Cortex of kidney (tissue), 1 donor: ENCODE data around the gene PAM.

Experiments
- DNase-seq: peaks from one replicate; lab custom pipeline; 2025; lab: John Stamatoyannopoulos, UW

PAM gene

DNA sequence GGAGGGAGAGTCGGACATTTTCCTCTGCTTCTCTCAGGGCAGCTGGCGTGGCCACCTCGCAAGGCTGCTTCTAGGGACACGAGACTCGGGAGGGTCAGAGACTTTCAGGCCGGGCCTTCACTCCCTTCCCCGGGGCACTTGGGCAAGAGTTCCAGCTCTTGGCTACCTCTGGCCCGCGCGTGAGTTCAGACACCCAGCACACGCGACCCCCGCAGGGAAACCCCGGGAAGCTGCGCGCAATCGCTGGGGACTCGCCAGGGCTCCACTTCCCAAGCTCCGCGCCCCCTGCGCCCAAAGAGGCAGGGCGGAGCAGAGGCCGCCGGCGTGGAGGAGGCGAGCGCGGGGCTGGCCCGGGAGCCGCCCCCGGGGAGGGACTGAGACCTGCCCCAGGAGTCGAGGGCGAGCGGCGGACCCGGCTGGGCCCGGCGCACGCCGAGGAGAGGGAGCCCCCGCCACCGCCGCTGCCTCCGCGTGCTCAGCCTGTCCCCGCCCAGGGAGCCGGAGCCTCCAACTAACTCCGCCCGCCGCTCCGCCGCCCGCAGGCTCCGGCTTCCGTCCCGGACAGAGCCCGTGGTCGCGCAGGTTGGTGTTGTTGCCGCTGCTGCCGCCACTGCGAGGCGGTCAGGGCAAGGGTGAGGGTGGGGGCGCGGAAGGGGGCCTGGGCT, at the start of gene PAM:
Gene PAM, plus strand, starts transcription at position 539 of the 665 bp plus-strand sequence. CDS start 110,891 bp downstream, outside the sequence.
- peak; percentile 21 for DNase-seq

DNA sequence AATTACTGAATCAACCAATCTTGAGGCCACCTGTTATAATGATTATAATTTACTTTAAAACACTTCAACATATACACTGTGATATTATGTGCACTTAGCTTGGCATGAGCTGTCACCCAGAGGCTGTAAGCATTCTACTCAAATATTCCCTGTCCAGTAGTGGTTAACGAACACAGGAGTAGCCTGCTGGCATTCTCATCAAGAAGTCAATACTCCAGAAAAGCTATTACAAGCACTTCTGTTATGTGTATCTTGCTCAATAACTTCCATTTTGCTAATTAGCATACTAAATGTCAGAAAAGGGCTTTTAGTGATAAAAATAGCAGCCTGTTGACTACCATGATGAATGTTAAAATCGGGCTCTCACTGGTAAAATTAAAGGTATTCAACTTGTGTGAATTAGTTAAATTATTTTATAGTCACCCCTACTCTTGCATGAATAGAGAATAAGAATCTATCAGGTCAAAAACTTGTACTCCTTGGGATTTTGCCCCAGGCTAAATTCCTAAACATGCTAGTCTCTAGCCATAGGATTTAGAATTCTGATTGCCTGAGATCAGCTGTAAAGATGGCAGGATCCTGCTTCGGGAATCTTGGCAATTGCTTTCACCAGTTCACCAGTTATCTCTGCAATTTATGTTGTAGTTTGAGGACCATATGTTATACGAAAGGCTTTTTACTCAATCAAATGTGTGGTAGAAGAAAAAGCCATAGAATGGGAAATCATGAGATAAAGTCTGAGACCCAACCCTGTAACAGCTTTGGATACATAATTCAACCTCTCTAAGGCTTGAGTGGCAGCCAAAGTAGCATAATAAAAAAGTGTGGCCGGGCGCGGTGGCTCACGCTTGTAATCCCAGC, 43.4 kb upstream of the PAM start:
- DNase-seq = no peak

DNA sequence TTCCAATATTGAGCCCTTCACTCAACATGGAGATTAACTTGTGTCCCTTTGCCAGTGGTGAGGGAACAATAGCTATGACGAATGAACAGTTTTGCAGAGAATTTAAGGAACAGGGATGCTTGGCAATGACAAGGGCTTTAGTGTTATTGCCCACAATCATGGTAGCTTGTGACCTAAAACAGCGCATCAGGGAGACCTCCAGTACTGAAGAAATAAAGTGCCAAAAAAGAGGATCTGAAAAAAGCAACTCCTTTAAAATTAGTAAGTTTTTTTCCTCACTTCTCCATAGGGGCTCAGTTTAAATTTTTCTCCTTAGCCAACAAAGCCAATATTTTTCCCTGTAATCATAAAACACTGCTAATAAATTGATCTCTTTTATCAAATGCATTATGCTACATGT, 41.8 kb upstream of the PAM start:
- DNase-seq = no peak

DNA sequence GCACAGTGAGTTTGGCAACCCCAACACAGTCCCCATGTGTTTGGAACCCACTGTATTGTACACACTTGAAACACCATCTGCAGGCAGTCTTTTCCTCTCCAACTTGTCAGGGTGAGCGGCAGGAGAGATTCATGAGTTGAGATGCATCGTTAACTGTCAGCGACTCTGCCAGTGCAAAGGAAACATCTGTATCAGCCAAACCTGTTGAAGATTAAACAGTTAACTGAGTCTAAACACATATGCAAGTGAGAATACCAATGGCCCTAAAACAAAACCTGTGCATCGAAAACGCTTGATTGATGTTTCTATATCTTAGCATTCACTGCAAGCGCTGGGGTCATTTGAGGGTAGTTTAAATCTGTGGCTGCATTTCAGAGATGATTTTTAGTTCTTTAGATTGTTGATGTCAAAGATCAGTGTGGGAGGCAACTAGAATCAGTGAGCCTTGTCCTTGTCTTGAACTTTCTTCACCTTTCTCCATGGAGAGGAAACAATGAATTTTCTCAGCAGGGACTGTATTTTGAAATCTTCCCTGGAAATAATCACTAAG, 41.3 kb upstream of the PAM start:
- no peak for DNase-seq

DNA sequence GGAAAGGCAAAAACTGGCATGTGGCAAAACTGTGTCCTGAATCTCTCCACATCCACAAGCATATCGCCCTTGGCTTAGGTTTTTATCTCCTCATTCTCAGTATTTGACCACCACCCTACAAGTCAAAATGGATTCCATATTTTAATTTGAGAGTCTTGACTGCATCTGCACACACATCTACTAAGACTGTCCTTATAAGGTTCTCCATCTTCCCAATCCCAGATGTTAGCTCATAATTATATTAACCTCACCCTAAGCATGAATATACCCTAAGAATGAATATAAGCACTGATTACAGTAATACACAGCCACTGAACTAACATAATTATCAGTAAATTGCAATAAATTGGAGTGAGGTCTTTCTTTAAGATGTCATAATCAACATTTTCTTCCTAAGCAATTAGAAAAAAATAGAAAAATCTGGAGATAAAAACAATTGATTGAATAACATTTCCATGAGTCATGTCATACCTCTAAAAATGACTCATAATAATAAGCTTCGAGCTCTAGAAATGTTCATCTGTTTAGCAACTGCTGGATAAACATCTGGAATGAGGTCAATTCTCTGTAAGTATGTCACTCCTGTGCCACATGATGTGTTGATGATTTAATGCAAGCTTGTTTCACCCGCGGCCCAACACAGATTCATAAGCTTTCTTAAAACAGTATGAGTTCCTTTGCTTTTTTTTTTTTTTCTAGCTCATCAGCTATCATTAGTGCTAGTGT, 39.9 kb upstream of the PAM start:
- no peak for DNase-seq

DNA sequence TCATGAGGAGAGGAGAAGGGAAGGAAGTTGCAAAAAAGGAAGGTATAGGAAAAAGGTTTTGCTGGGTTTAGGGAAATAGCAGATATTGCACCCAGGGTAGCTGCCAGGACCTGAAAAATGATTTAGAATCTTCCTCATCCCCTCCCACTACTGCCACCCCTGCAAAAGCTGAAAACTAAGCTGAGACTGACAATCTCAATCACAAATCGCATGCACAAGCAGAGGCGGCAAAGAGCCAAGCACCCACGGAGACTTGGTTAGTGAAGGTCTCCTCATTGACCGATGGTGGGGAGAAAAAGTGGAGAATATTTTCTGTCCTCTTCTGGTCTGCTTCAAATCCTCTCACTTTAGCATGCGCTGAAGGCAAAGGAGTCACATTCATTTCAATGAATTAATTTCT, 39.1 kb upstream of the PAM start:
- no peak for DNase-seq

DNA sequence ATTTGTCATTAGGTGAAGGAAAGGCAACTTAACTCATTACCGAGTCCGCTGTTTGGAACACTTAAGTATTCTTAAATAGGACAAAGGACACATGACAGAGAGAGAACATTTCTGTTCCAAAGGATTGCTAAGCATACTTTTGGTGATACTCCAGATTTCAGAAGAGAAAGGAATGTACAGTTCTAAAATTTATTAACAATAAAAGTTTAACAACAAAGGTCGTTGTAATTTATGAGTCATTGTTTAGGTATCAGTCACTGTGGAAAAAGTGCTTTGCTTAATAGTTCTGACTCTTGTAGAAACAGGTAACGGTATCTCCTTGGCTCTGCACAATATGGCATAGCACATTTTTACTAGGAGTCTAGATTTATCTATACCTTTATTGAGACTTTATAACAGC, 36.3 kb upstream of the PAM start:
- DNase-seq = no peak

DNA sequence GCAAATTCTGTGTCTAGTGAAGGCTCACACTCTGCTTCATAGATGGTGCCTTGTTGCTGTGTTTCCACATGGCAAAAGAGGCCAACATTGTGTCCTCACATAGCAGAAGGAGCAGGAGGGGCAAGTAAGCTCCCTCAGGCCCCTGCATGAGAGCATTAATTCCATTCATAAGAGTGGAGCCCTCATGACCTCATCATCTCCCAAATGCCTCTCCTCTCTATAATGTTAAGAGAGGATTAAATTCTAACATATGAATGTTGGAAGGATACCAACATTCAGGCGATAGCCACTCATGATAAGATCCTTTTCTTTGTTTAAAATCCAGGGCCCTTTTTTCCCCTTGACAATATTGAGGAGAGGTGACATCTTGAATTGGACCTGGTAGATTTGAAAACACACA, 35.2 kb upstream of the PAM start:
- DNase-seq = no peak

DNA sequence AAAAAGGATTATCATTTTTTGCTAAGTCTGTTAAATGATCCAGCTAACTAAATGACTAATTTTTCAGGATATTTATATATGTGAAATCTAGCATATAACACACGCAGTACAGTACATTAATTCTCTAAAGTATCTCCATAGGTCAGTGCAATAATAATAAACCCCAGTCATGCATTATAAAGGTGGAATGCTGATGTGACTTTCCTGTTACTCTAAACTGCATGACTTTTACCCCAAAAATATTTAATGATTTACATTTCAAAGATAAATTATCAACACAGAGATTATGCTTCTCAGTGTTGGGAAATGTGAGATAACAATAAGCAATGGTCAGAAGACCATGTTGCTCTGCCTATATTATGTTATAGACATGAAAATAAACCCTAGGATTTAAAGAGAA, 34.1 kb upstream of the PAM start:
- DNase-seq = no peak

DNA sequence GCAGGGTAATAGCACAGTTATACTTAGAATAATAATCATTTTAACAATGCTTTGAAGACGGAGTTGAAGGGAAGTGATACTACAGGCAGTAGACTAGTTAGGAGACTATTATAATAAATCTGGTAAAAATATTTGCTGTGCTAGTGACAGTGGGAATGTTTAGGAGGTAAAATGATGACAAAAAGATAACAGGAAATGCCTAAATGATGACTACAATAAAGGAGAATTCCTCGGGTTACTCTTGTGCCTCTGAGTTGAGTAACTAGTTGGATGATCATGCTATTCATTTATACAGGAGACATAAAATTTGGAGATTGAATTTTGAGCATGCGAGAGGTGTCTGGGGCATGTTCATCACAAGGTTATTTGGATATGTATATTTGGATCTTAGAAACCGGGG, 32.2 kb upstream of the PAM start:
- no peak for DNase-seq

DNA sequence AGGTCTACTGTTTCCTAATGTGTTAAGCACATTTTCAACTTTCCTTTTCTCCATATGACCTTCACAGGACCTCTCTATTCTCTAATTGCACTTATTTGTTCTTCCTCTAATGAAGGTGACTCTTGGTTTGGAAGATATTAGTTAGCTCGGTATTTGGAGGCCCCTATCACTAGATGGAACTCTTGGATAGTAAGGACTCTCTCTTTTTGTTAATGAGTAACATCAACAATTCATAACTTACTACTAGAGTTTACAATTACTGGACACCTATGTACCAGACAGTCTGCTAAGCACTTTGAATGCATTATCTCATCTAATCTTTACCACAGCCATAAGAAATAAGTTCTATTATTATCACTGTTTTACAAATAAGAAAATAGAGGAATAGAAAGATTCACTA, 23.4 kb upstream of the PAM start:
- no peak for DNase-seq

DNA sequence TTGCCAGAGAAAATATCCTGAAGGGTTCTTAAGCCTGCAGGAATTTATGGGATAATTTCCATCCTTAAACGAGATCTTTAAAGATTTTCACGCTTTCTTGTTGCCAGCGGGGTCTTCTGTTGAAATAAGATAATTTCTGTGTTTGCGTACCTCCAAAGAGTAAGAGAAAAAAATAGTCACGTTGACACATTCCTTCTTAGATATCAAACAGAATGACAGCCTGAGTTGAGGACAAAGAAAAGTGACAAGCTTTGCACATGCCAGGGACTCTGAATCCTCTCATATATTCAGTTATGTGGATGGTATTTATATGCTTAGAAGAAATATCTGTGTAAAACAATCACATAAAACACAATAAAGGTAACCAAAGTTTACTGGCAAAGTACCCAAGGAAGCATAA, 21.6 kb upstream of the PAM start:
- no peak for DNase-seq

DNA sequence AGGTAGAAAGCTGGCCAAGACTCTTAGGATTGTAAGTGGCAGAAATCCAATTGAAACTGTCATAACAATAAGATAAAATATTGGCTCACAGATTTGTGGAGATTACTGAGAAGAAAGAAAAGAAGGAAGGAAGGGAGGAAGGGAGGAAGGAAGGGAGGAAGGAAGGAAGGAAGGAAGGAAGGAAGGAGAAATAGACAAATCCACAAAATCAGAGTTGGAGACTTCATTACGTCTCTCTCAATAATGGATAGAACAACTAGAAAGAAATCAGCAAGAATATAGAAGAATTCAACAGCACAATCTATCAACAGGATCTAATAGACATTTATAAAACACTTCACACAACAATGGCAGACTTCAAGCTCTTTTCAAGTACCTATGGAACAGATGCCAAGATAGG, 17.9 kb upstream of the PAM start:
- DNase-seq = no peak

DNA sequence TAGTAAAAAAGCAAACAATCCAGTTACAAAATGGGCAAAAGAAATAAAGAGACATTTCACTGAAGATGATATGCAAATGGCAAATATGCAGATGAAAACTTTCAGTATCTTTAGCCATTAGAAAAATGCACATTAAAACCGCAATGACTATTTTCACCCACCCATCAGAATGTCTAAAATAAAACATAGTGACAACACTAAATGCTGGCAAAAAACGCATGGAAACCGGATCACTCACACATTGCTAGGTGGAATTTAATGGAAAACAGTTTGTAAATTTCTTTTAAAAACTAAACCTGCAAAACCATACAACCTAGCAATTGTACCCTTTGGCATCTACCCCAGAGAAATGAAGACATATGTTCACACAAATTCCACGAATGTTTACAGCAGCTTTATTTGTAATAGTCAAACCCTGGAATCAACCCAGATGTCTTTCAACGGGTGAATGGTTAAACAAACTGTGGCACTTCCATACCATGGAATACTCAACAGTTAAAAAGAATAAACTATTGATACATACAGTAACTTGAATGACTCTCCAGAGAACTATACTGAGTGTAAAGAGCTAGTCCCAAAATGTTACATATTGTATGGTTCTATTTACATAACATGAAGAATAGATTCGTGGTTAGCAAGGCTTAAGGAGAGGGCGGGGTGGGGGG, 17.2 kb upstream of the PAM start:
- DNase-seq = no peak

DNA sequence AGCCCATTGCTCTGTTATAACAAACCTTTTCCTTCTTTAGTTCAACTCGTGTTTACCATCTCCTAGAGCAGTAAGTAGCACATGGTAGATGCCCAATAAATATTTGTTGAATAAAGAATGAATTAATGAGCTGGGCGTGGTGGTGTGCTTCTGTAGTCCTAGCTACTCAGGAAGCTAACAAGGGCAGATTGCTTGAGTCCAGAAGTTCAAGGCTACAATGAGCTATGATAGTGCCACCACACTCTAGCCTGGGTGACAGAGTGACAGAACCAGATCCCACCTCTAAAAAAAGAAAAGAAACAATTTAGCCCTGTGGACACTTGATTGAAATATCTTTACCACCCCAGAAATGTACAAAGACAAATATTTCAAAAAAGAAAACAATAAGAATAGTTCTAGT, 14.6 kb upstream of the PAM start:
- DNase-seq = no peak

DNA sequence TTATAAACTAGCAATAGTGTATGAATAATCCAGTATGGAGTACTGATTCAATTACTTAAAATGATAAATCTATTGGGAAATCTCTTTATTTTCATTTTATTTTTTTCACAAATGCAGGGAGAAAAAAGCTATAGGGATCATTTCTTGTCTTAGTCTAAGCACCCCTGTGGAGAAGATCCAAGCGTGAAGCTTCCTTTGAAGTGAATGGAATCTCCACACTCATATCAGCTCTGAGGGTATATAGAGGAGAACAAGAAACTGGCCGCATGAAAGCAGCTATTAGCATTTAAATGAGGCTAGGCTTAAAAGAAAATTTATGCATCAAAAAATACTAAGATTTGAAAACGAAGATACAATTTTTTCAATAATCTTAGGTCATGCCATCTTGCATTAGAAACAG, 12.9 kb upstream of the PAM start:
- DNase-seq = no peak

DNA sequence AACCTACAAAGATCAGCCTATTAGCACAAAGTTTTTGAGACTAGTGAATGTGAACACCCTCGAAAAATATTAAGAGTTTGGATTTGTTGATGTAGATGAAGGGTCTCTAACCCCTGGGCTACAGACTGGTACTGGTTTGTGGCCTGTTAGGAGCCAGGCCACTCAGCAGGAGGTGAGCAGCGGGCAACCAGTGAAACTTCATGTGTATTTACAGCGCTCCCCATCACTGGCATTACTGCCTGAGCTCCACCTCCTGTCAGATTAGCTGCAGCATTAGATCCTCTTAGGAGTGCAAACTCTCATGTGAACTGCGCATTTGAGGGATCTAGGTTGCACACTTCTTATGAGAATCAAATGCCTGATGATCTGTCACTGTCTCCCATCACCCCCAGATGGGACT, 11.2 kb upstream of the PAM start:
- DNase-seq = no peak

DNA sequence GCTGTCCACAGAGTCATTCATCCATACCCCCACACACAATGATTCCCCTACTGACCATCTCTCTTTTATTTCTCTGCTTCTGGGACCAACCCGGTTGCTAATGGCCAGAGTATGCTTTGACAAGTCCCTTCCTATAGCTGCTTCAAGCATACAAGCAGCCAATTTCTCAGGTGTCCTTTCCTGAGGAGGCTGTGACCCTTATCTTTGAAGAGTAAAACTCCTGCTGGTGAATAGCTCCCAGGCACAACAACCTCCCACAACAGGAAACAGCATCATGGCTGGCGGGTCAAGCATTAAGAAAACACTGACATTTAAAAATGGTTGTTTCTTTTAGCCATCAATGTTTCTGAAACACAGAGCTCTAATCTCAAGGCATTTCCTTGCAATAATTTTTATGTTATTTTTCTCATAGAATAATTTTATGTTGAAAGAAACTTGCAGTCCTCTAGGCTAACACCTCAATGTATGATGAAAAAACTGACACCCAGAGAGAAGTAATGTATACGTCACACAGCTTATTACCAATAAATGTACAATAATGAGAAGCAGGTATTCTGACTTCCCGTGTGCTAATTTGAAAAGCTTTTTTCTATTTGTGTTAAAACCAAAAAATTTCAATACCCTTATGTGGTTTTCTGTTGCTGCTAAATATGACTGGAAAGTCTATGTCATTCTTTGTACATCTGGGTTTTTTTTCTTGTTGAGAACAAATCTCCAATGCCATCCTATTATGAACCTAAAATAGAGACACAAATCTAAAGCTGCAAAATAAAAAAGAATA, 7.5 kb upstream of the PAM start:
- no peak for DNase-seq

DNA sequence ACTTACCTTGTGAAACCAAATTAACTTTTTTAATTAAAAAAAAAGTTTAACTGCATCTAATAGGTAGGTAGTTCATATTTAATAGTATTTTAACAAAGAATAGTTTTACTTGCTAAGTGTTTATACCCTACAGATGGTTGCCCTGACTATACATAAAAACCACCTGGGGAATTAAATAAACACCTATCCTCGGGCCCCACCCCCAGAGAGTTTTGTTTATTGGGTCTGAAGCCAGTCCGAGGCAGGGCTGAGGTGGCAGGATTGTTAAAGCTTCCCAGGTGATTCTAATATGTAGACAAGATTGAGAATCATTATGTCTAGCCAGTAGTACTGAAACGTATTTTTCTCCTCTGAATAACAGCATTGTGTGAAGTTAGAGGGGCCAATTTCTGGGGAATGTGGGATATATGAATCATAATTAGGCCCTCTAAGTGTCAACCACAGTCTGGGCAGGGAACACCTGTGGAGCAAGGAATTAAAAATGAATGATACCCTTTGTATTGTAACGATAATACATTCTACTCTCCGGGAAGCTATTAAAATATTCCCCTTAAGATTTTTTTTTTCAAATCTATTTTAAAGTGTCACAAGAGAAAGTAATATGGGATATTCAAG, 5.6 kb upstream of the PAM start:
- DNase-seq = no peak

DNA sequence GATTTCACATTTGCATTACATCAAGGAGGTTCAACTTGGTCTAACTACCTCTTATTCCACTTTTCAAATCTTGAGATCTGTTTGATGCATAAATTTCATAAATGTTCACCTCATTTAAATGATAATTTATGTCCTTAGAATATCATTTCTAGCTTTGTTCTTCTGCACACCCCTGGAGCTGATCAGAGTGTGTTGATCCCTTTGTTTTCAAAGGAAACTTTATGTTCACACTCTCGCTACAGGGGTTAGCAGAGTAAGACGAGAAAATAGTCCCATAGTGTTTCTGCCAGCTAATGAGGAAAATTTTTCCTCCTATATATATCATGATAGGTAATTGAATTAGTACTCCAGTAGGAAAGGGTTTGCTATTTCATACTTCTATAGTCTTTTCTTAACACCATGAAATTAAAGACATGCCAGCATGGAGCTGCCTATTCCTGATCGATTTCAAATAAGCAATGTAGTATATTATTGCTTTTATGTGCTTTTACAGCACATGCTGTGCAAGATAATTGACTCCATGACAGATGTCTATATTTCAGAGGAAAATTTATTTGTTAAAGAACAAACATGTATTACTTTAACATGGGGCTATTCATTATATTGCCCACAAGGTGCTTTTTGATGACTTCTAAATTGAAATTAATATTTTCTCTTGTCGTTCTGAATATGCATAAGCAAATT, 4.8 kb upstream of the PAM start:
- DNase-seq = no peak
